Fibroblast of peridontal ligament (primary cell): ENCODE data around the gene TNXB.
"Not testable (repeated sequence)": the region's sequence is repeated elsewhere in the genome, so short reads cannot be mapped to it uniquely, and the experiment has no call there.

Experiments used
- DNase-seq: peaks from one replicate; pipeline ENCODE4 v3.0.0-alpha.2; 2010; ENCODE audit errors: extremely low read depth

Gene TNXB

GRCh38 chr6:32064706-32065105, 44.4 kb downstream of the TNXB start:
- DNase-seq = no peak

- peak; percentile 22 for DNase-seq
Observed at GRCh38 chr6:32060966-32061655, 48.0 kb downstream of the TNXB start.

- no peak for DNase-seq
Observed at GRCh38 chr6:32058511-32058963, 50.6 kb downstream of the TNXB start.

- DNase-seq = no peak
Observed at GRCh38 chr6:32057966-32058365, 51.2 kb downstream of the TNXB start.

GRCh38 chr6:32056254-32056653, 52.9 kb downstream of the TNXB start:
- DNase-seq = no peak

GRCh38 chr6:32055756-32056155, 53.4 kb downstream of the TNXB start:
- DNase-seq = not testable (repeated sequence)

GRCh38 chr6:32053314-32053713, 55.8 kb downstream of the TNXB start:
- not testable (repeated sequence) for DNase-seq

GRCh38 chr6:32052626-32053025, 56.5 kb downstream of the TNXB start:
- DNase-seq = not testable (repeated sequence)

GRCh38 chr6:32050562-32050961, 58.6 kb downstream of the TNXB start:
- DNase-seq = no peak

- DNase-seq = not testable (repeated sequence)
Observed at GRCh38 chr6:32049736-32050135, 59.4 kb downstream of the TNXB start.

GRCh38 chr6:32049149-32049548, 60.0 kb downstream of the TNXB start:
- DNase-seq = not testable (repeated sequence)

- DNase-seq = peak; percentile 38
Observed at GRCh38 chr6:32047855-32048766, 61.0 kb downstream of the TNXB start.

- DNase-seq = no peak
Observed at GRCh38 chr6:32047539-32047854, 61.6 kb downstream of the TNXB start.

GRCh38 chr6:32047084-32047478, 62.1 kb downstream of the TNXB start:
- peak; percentile 29 for DNase-seq

- peak; percentile 29 for DNase-seq
Observed at GRCh38 chr6:32046450-32047083, 62.6 kb downstream of the TNXB start.

- DNase-seq = no peak
Observed at GRCh38 chr6:32045811-32046449, 63.2 kb downstream of the TNXB start.

GRCh38 chr6:32044916-32045315, 64.2 kb downstream of the TNXB start:
- not testable (repeated sequence) for DNase-seq

- DNase-seq = not testable (repeated sequence)
Observed at GRCh38 chr6:32043589-32044380, 65.4 kb downstream of the TNXB start.

GRCh38 chr6:32042276-32042675, 66.9 kb downstream of the TNXB start:
- DNase-seq = not testable (repeated sequence)

- not testable (repeated sequence) for DNase-seq
Observed at GRCh38 chr6:32041385-32041784, 67.8 kb downstream of the TNXB start.

- DNase-seq = not testable (repeated sequence)
Observed at GRCh38 chr6:32041050-32041321, 68.2 kb downstream of the TNXB start.
